ENCODE results near the gene CYP3A5.
"Not testable (repeated sequence)": the region's sequence is repeated elsewhere in the genome, so short reads cannot be mapped to it uniquely, and the experiment has no call there.

CYP3A5 gene

GRCh38 chr7:99666013-99666395 is 13.8 kb downstream of the CYP3A5 start:
- H3K36me3 ChIP-seq (replicated peaks; ENCODE audit: insufficient read depth, low read length): no peaks in the 10 kb centered on the region
- H3K27ac ChIP-seq (ENCODE audit: low read length): no peak overlapping the region
- TF ChIP-seq EZH2 (optimal IDR thresholded peaks at IDR 0.05; ENCODE audit: low read depth, low read length): no peak
- no peak for TF ChIP-seq EZH2phosphoT487 (IDR thresholded peaks at IDR 0.05; ENCODE audit: low read length)
- no peak for TF ChIP-seq CTCF (IDR thresholded peaks at IDR 0.05; ENCODE audit: low read length)
- no peaks in the 10 kb centered on the region for H3K9me2 ChIP-seq (replicated peaks; ENCODE audit: insufficient read depth, low read length)
- no peak overlapping the region for H3K4me3 ChIP-seq (ENCODE audit: low read length)
- H3F3A ChIP-seq (ENCODE audit: insufficient read depth, low read length): no peaks in the 10 kb centered on the region
- H3K79me2 ChIP-seq (ENCODE audit: low read length): no peaks in the 10 kb centered on the region
- no peak overlapping the region for H3K9ac ChIP-seq (ENCODE audit: low read length)
- no peak for DNase-seq
- no peak overlapping the region for H3K4me2 ChIP-seq (ENCODE audit: low read depth, low read length)
- no peak overlapping the region for H2AFZ ChIP-seq (ENCODE audit: low read length)
- H3K4me1 ChIP-seq (ENCODE audit: low read length): no peaks in the 10 kb centered on the region
- H4K20me1 ChIP-seq (ENCODE audit: insufficient read depth, low read length): no peaks in the 10 kb centered on the region
- no peaks in the 10 kb centered on the region for H3K9me3 ChIP-seq (replicated peaks; ENCODE audit: insufficient read depth, low read length)
- H3K27me3 ChIP-seq (replicated peaks; ENCODE audit: insufficient read depth, low read length): no peaks in the 10 kb centered on the region

GRCh38 chr7:99665312-99666012 is 14.3 kb downstream of the CYP3A5 start:
- no peak overlapping the region for H3K27ac ChIP-seq (ENCODE audit: low read length)
- no peaks in the 10 kb centered on the region for H3K27me3 ChIP-seq (replicated peaks; ENCODE audit: insufficient read depth, low read length)
- H3K36me3 ChIP-seq (replicated peaks; ENCODE audit: insufficient read depth, low read length): no peaks in the 10 kb centered on the region
- no peaks in the 10 kb centered on the region for H3K9me3 ChIP-seq (replicated peaks; ENCODE audit: insufficient read depth, low read length)
- H3F3A ChIP-seq (ENCODE audit: insufficient read depth, low read length): no peaks in the 10 kb centered on the region
- H3K4me2 ChIP-seq (ENCODE audit: low read depth, low read length): no peak overlapping the region
- DNase-seq: no peak
- H3K9me2 ChIP-seq (replicated peaks; ENCODE audit: insufficient read depth, low read length): no peaks in the 10 kb centered on the region
- H3K79me2 ChIP-seq (ENCODE audit: low read length): no peaks in the 10 kb centered on the region
- no peak overlapping the region for H3K4me3 ChIP-seq (ENCODE audit: low read length)
- no peak overlapping the region for H2AFZ ChIP-seq (ENCODE audit: low read length)
- no peak overlapping the region for H3K9ac ChIP-seq (ENCODE audit: low read length)
- no peaks in the 10 kb centered on the region for H3K4me1 ChIP-seq (ENCODE audit: low read length)
- TF ChIP-seq EZH2 (optimal IDR thresholded peaks at IDR 0.05; ENCODE audit: low read depth, low read length) (no peak), CTCF (IDR thresholded peaks at IDR 0.05; ENCODE audit: low read length) (no peak), EZH2phosphoT487 (IDR thresholded peaks at IDR 0.05; ENCODE audit: low read length) (no peak)
- no peaks in the 10 kb centered on the region for H4K20me1 ChIP-seq (ENCODE audit: insufficient read depth, low read length)

GRCh38 chr7:99657879-99658278 is 21.9 kb downstream of the CYP3A5 start:
- DNase-seq; H4K20me1 ChIP-seq (ENCODE audit: insufficient read depth, low read length); H3K9me3 ChIP-seq (replicated peaks; ENCODE audit: insufficient read depth, low read length); H2AFZ ChIP-seq (ENCODE audit: low read length); H3F3A ChIP-seq (ENCODE audit: insufficient read depth, low read length); H3K9me2 ChIP-seq (replicated peaks; ENCODE audit: insufficient read depth, low read length); H3K4me1 ChIP-seq (ENCODE audit: low read length); H3K27me3 ChIP-seq (replicated peaks; ENCODE audit: insufficient read depth, low read length); H3K4me3 ChIP-seq (ENCODE audit: low read length); H3K36me3 ChIP-seq (replicated peaks; ENCODE audit: insufficient read depth, low read length); H3K9ac ChIP-seq (ENCODE audit: low read length); H3K4me2 ChIP-seq (ENCODE audit: low read depth, low read length); H3K79me2 ChIP-seq (ENCODE audit: low read length); H3K27ac ChIP-seq (ENCODE audit: low read length): not testable (repeated sequence)

- not testable (repeated sequence) for H3K4me3 ChIP-seq (ENCODE audit: low read length); H3K27ac ChIP-seq (ENCODE audit: low read length); H2AFZ ChIP-seq (ENCODE audit: low read length); H3K4me2 ChIP-seq (ENCODE audit: low read depth, low read length); H3K4me1 ChIP-seq (ENCODE audit: low read length); H3K9me2 ChIP-seq (replicated peaks; ENCODE audit: insufficient read depth, low read length); H3K36me3 ChIP-seq (replicated peaks; ENCODE audit: insufficient read depth, low read length); H3K9me3 ChIP-seq (replicated peaks; ENCODE audit: insufficient read depth, low read length); H3F3A ChIP-seq (ENCODE audit: insufficient read depth, low read length); H3K79me2 ChIP-seq (ENCODE audit: low read length); H3K27me3 ChIP-seq (replicated peaks; ENCODE audit: insufficient read depth, low read length); DNase-seq; H4K20me1 ChIP-seq (ENCODE audit: insufficient read depth, low read length); H3K9ac ChIP-seq (ENCODE audit: low read length)
Observed at GRCh38 chr7:99654626-99655025, 25.2 kb downstream of the CYP3A5 start.
